K562 (cell line): Measurements from ENCODE around the gene PPP1R13L. TPM values are rescaled to one million over a fixed set of nuclear protein-coding genes. Genes with fewer than 3 reads are reported as not detected.

Experiments
- E2F3 ChIP-seq: fragments of 250-450 bp; sonication (Bioruptor Pico); IDR thresholded peaks from 2 replicates; pipeline ENCODE4 v1.4.0; 2020; ENCODE audit warnings: mild to moderate bottlenecking
- ESRRA ChIP-seq: fragments of 450-650 bp; IDR thresholded peaks from 2 replicates; pipeline ENCODE4 v1.6.1; 2014; ENCODE audit warnings: low read depth, mild to moderate bottlenecking, moderate library complexity, borderline replicate concordance
- FOXK1 ChIP-seq: sonication (generic); formaldehyde crosslinking; IDR thresholded peaks from 2 replicates; pipeline ENCODE4 v1.8.0; 2022; ENCODE audit warnings: missing genetic modification reagents, mild to moderate bottlenecking, borderline replicate concordance
- HCFC1 ChIP-seq: IDR thresholded peaks from 2 replicates; pipeline ENCODE4 v1.6.1; 2012; ENCODE audit warnings: low read depth, low read length, improper control_type of control experiment
- KDM4B ChIP-seq, 2 experiments: fragments of 450-650 bp in 1 of 2; sonication (generic) in 1 of 2; IDR thresholded peaks; 2 replicates each; pipeline ENCODE4 v1.6.1; 2016 to 2017; ENCODE audit warnings: borderline replicate concordance in 2 of 2, antibody characterized with exemption in 1 of 2, low read depth in 1 of 2, mild to moderate bottlenecking in 1 of 2
- MYC ChIP-seq, 2 experiments: fragments of 250-450 bp in 1 of 2; sonication (Bioruptor Pico) in 1 of 2; IDR thresholded peaks; 2 replicates each; pipeline versions ENCODE4 v1.5.1 to v1.6.1; 2012 to 2021; ENCODE audit warnings: low read depth in 2 of 2, borderline replicate concordance in 1 of 2, improper control_type of control experiment in 1 of 2, low read length in 1 of 2, mild to moderate bottlenecking in 1 of 2, moderate library complexity in 1 of 2
- SIX5 ChIP-seq, 2 experiments: IDR thresholded peaks; 2 replicates each; pipeline ENCODE4 v1.6.1; 2011; ENCODE audit warnings: low read length in 2 of 2, borderline replicate concordance in 1 of 2, low read depth in 1 of 2, mild to moderate bottlenecking in 1 of 2, moderate library complexity in 1 of 2; ENCODE audit not compliant: insufficient read depth in 1 of 2
- ZFP36 ChIP-seq: fragments of 150-350 bp; IDR thresholded peaks from 2 replicates; pipeline ENCODE4 v1.6.1; 2018; ENCODE audit warnings: low read length, low read depth; ENCODE audit not compliant: partially characterized antibody
- ZNF175 ChIP-seq: fragments of 200-800 bp; sonication (Bioruptor generic); IDR thresholded peaks from 2 replicates; pipeline ENCODE4 v1.6.1; 2016; ENCODE audit warnings: low read depth, mild to moderate bottlenecking, missing genetic modification characterization, missing compliant biosample characterization
- ZNF184 ChIP-seq: sonication (generic); formaldehyde crosslinking; IDR thresholded peaks from 2 replicates; pipeline ENCODE4 v1.5.0; 2020; ENCODE audit warnings: missing genetic modification reagents
- polyA plus RNA-seq, 8 experiments: library from polyadenylated mRNA; depleted of rRNA in 4 of 8; stranded (reverse) in 5 of 8; unstranded in 3 of 8; fragments of >200 nt; fragmentation: Nextera tagmentation in 2 of 8; fragmentation: Illumina TruSeq in 1 of 8; extraction: Ambion mirVana in 2 of 8; extraction: Trizol in 1 of 8; gene quantifications; 2 replicates each; pipeline versions ENCODE4 v1.2.1 to v1.2.3, GENCODE V29; 2011 to 2014; ENCODE audit warnings: inconsistent platforms in 1 of 8, missing spikeins in 1 of 8
- total RNA-seq, 7 experiments: library from RNA; depleted of rRNA in 6 of 7; stranded (reverse); fragments of >200 nt in 6 of 7; fragmentation: Illumina TruSeq in 2 of 7; extraction: Trizol in 2 of 7; gene quantifications; 2 replicates each; pipeline versions ENCODE4 v1.2.1 to v1.2.3, GENCODE V29; 2011 to 2021; ENCODE audit warnings: low replicate concordance in 1 of 7
- TF ChIP-seq, protein P1 (sequence below): sonication (generic); formaldehyde crosslinking; IDR thresholded peaks from 2 replicates; pipeline ENCODE4 v1.8.0; 2022; ENCODE audit warnings: mild to moderate bottlenecking, missing genetic modification reagents, borderline replicate concordance
- TF ChIP-seq, protein P2 (sequence below): fragments of 450-650 bp; IDR thresholded peaks from 2 replicates; pipeline ENCODE4 v1.6.1; 2017; ENCODE audit warnings: antibody characterized with exemption, mild to moderate bottlenecking
- TF ChIP-seq, protein P3 (sequence below): sonication (generic); formaldehyde crosslinking; IDR thresholded peaks from 2 replicates; pipeline ENCODE4 v1.8.1; 2022; ENCODE audit warnings: missing genetic modification reagents
- TF ChIP-seq, protein P4 (sequence below): fragments of 450-650 bp; formaldehyde crosslinking; IDR thresholded peaks from 2 replicates; pipeline ENCODE4 v1.4.0; 2020; ENCODE audit warnings: mild to moderate bottlenecking, moderate library complexity
- TF ChIP-seq, protein P5 (sequence below): sonication (generic); formaldehyde crosslinking; IDR thresholded peaks from 2 replicates; pipeline ENCODE4 v1.8.0; 2023; ENCODE audit warnings: mild to moderate bottlenecking, missing genetic modification reagents

Gene PPP1R13L
- total and polyA plus RNA-seq, 9 of the 15 experiments (the other 6 are each of a cell fraction or from before 2014, with no cell fraction given), result 0.32 to 6.7 (median 2.0) TPM

DNA sequence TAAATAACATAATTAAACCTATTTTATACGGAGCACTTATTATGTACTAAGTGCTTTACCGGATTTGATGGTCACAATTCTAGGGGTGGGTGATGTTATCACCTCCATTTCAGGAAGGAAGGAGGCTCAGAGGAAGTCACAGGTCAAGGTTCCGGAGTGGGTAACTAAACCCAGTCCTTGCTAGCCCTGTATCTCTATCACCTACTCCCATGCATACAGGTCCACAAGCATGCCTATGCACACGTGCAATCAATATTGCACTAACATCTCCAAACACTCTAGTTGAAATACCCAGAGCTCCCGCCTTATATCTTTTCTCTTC is 45.1 kb upstream of the PPP1R13L start (continued):
- TF ChIP-seq ZNF175 (CRISPR knock-in tag) (no peak), SIX5 (IDR thresholded peaks at IDR 0.05; ENCODE audit: borderline replicate concordance in 1 of 2, insufficient read depth in 1 of 2, low read depth in 1 of 2, low read length in 2 of 2) (no peak), ZNF184 (CRISPR knock-in tag) (no peak), E2F3 (no peak), KDM4B (IDR thresholded peaks at IDR 0.05; ENCODE audit: borderline replicate concordance in 2 of 2, low read depth in 1 of 2) (peak in 1 of 2 experiments; percentile 22; a peak in 1 of 4 replicates), HCFC1 (no peak), FOXK1 (CRISPR knock-in tag) (no peak), ZFP36 (no peak), ESRRA (0 out of 2 replicates have a peak, but pooled peaks have one; percentile 12), MYC (IDR thresholded peaks at IDR 0.05; ENCODE audit: low read depth, low read length) (no peak; the same call in 1 of the 2 replicates), MYC (CRISPR knock-in tag; IDR thresholded peaks at IDR 0.05; ENCODE audit: borderline replicate concordance, low read depth) (no peak)
- TF ChIP-seq, protein P1, sequence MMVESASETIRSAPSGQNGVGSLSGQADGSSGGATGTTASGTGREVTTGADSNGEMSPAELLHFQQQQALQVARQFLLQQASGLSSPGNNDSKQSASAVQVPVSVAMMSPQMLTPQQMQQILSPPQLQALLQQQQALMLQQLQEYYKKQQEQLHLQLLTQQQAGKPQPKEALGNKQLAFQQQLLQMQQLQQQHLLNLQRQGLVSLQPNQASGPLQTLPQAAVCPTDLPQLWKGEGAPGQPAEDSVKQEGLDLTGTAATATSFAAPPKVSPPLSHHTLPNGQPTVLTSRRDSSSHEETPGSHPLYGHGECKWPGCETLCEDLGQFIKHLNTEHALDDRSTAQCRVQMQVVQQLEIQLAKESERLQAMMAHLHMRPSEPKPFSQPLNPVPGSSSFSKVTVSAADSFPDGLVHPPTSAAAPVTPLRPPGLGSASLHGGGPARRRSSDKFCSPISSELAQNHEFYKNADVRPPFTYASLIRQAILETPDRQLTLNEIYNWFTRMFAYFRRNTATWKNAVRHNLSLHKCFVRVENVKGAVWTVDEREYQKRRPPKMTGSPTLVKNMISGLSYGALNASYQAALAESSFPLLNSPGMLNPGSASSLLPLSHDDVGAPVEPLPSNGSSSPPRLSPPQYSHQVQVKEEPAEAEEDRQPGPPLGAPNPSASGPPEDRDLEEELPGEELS, result no peak
- TF ChIP-seq, protein P2, sequence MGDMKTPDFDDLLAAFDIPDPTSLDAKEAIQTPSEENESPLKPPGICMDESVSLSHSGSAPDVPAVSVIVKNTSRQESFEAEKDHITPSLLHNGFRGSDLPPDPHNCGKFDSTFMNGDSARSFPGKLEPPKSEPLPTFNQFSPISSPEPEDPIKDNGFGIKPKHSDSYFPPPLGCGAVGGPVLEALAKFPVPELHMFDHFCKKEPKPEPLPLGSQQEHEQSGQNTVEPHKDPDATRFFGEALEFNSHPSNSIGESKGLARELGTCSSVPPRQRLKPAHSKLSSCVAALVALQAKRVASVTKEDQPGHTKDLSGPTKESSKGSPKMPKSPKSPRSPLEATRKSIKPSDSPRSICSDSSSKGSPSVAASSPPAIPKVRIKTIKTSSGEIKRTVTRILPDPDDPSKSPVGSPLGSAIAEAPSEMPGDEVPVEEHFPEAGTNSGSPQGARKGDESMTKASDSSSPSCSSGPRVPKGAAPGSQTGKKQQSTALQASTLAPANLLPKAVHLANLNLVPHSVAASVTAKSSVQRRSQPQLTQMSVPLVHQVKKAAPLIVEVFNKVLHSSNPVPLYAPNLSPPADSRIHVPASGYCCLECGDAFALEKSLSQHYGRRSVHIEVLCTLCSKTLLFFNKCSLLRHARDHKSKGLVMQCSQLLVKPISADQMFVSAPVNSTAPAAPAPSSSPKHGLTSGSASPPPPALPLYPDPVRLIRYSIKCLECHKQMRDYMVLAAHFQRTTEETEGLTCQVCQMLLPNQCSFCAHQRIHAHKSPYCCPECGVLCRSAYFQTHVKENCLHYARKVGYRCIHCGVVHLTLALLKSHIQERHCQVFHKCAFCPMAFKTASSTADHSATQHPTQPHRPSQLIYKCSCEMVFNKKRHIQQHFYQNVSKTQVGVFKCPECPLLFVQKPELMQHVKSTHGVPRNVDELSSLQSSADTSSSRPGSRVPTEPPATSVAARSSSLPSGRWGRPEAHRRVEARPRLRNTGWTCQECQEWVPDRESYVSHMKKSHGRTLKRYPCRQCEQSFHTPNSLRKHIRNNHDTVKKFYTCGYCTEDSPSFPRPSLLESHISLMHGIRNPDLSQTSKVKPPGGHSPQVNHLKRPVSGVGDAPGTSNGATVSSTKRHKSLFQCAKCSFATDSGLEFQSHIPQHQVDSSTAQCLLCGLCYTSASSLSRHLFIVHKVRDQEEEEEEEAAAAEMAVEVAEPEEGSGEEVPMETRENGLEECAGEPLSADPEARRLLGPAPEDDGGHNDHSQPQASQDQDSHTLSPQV, result peak; percentile 61
- TF ChIP-seq, protein P3, sequence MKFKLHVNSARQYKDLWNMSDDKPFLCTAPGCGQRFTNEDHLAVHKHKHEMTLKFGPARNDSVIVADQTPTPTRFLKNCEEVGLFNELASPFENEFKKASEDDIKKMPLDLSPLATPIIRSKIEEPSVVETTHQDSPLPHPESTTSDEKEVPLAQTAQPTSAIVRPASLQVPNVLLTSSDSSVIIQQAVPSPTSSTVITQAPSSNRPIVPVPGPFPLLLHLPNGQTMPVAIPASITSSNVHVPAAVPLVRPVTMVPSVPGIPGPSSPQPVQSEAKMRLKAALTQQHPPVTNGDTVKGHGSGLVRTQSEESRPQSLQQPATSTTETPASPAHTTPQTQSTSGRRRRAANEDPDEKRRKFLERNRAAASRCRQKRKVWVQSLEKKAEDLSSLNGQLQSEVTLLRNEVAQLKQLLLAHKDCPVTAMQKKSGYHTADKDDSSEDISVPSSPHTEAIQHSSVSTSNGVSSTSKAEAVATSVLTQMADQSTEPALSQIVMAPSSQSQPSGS (CRISPR knock-in tag), result no peak
- TF ChIP-seq, protein P4, sequence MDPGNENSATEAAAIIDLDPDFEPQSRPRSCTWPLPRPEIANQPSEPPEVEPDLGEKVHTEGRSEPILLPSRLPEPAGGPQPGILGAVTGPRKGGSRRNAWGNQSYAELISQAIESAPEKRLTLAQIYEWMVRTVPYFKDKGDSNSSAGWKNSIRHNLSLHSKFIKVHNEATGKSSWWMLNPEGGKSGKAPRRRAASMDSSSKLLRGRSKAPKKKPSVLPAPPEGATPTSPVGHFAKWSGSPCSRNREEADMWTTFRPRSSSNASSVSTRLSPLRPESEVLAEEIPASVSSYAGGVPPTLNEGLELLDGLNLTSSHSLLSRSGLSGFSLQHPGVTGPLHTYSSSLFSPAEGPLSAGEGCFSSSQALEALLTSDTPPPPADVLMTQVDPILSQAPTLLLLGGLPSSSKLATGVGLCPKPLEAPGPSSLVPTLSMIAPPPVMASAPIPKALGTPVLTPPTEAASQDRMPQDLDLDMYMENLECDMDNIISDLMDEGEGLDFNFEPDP (CRISPR knock-in tag), result no peak
- TF ChIP-seq, protein P5, sequence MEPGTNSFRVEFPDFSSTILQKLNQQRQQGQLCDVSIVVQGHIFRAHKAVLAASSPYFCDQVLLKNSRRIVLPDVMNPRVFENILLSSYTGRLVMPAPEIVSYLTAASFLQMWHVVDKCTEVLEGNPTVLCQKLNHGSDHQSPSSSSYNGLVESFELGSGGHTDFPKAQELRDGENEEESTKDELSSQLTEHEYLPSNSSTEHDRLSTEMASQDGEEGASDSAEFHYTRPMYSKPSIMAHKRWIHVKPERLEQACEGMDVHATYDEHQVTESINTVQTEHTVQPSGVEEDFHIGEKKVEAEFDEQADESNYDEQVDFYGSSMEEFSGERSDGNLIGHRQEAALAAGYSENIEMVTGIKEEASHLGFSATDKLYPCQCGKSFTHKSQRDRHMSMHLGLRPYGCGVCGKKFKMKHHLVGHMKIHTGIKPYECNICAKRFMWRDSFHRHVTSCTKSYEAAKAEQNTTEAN (CRISPR knock-in tag), result no peak
